NCI-H1105 treated with DMSO at 0.1 percent for 48 hours (cell line): ENCODE data around the gene JAM3.

ENCODE experiments used
- DNase-seq: peaks from one replicate; lab custom pipeline; 2025; lab: John Stamatoyannopoulos, UW

The JAM3 gene

DNA sequence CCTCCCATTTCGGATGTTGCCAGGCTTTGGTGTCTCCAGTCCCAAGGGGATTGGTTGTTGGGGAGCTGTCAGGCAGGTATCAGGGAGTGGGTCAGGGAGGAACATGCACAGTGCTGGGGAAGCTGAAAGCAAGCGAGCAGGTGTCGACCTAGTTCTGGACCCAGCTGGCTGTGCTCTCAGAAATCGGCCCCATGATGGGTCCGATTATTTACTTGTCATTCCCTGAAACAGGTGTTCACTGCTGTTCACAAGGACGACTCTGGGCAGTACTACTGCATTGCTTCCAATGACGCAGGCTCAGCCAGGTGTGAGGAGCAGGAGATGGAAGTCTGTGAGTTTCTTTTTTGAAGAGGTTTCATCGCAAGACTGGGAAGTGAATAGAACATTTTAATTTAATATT, 76.8 kb downstream of the JAM3 start:
- no peak for DNase-seq

DNA sequence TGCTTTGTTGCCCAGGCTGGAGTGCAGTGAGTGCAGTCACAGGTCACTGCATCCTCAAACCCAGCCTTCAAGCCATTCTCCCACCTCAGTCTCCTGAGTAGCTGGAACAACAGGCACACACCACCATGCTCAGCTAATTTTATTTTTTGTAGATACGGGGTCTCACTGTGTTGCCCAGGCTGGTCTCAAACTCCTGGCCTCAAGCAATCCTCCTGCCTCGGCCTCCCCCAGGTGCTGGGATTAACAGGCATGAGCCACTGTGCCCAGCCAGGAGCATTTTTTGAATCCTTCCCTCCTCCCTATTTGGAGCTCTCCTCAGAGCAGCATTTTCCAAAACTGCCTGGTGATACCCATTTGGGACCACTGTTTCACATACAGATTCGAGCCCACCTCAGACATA, 77.7 kb downstream of the JAM3 start:
- DNase-seq: no peak

DNA sequence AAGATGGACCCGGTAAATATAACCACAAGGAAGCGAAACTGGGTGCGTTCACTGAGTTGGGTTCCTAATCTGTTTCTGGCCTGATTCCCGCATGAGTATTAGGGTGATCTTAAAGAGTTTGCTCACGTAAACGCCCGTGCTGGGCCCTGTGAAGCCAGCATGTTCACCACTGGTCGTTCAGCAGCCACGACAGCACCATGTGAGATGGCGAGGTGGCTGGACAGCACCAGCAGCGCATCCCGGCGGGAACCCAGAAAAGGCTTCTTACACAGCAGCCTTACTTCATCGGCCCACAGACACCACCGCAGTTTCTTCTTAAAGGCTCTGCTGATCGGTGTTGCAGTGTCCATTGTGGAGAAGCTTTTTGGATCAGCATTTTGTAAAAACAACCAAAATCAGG, 80.5 kb downstream of the JAM3 start:
- no peak for DNase-seq

DNA sequence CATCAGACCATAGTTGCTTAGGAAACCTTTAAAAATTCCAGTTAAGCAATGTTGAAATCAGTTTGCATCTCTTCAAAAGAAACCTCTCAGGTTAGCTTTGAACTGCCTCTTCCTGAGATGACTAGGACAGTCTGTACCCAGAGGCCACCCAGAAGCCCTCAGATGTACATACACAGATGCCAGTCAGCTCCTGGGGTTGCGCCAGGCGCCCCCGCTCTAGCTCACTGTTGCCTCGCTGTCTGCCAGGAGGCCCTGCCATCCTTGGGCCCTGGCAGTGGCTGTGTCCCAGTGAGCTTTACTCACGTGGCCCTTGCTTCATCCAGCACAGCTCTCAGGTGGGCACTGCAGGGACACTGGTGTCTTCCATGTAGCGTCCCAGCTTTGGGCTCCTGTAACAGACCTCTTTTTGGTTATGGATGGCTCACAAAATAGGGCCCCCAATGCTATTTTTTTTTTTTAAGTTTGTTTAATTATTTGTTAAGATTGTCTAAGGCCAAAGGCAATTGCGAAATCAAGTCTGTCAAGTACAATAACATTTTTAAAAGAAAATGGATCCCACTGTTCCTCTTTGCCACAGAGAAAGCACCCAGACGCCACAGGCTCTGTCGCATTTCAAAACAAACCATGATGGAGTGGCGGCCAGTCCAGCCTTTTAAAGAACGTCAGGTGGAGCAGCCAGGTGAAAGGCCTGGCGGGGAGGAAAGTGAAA, 81.5 kb downstream of the JAM3 start:
- no peak for DNase-seq

DNA sequence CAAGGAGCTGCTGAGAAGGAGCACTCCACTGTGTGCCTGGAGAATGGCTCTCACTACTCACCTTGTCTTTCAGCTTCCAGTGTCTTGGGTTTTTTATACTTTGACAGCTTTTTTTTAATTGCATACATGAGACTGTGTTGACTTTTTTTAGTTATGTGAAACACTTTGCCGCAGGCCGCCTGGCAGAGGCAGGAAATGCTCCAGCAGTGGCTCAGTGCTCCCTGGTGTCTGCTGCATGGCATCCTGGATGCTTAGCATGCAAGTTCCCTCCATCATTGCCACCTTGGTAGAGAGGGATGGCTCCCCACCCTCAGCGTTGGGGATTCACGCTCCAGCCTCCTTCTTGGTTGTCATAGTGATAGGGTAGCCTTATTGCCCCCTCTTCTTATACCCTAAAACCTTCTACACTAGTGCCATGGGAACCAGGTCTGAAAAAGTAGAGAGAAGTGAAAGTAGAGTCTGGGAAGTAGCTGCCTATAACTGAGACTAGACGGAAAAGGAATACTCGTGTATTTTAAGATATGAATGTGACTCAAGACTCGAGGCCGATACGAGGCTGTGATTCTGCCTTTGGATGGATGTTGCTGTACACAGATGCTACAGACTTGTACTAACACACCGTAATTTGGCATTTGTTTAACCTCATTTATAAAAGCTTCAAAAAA, 82.3 kb downstream of the JAM3 start:
- DNase-seq: no peak

DNA sequence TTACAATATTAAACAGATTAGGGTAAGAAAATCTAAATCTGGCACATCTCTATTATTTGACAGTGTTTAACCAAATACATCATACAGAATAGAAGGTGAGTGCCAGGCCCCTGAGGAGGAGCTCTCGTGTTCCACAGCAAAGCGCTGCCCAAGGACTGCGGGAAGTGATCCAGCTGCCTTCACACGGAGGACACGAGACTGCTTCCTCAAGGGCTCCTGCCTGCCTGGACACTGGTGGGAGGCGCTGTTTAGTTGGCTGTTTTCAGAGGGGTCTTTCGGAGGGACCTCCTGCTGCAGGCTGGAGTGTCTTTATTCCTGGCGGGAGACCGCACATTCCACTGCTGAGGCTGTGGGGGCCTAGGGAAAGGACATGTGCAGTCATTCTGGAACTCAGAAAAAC, 83.8 kb downstream of the JAM3 start:
- no peak for DNase-seq

DNA sequence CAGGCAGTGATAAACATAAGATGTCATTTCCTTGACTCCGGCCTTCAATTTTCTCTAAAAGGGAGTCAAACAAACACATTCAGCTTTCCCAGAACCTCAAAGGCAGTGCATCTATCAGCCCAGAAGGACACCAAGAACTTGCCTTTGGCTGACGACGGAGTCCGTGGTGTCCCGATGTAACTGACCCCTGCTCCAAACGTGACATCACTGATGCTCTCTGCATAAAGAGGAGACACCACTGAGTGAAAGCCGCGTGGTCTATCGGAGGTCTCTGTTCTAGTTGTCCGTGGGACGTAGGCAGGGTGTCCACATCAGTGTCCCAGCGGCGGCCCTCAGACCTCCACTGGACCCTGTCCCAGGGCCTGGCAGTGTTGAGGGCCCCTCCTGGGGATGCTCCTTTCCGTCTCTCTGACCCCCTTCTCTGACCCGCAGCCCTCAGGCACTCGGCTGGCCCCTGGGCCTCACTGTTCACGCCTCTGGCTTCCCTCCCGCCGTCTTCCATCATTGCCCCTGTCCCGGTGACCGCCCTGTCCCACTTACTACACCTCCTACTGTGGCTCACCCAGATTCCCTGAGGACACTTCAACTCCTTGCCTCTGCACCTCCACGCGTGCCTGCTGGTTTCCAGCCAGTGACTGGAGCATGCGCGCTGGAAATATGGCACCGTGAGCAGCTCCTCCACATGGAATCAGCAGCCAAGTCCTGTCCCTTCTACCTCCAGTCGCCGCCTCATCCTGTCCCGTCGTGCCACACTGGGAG, 84.5 kb downstream of the JAM3 start:
- no peak for DNase-seq

DNA sequence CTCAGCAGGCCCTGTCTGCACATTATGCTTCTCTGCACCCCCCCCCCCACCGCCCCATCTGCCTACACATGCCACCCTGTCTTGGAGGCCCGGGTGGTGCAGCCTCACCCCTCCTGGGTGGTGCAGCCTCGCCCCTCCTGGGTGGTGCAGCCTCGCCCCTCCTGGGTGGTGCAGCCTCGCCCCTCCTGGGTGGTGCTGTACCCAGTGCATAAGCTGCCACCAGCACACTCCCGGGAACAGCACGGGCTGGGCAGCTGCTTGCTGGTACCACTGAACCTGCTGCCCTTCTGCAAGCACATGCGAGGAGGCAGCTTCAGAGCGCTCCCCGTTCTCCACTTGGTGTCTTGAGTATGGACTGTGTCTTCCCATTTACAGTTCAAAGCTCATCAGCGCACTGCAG, 85.6 kb downstream of the JAM3 start:
- DNase-seq: no peak

DNA sequence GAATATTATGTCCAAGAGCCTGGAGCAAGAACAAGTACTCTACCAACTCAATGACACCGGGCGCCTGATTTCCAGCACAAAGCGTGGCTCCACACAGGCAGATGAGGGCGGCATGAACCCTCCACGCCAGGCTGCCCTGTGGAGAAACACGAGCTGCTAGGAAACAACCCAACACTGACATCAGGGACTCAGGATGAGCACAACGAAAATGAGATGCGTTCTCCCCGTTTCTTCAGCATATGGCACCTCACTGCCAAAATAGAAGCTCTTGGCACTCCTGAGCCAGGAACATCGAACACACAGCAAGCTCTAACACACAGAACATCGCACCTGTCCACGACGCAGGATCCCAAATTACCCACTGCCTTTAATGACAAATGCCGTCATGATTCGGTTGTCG, 86.6 kb downstream of the JAM3 start:
- DNase-seq: no peak

DNA sequence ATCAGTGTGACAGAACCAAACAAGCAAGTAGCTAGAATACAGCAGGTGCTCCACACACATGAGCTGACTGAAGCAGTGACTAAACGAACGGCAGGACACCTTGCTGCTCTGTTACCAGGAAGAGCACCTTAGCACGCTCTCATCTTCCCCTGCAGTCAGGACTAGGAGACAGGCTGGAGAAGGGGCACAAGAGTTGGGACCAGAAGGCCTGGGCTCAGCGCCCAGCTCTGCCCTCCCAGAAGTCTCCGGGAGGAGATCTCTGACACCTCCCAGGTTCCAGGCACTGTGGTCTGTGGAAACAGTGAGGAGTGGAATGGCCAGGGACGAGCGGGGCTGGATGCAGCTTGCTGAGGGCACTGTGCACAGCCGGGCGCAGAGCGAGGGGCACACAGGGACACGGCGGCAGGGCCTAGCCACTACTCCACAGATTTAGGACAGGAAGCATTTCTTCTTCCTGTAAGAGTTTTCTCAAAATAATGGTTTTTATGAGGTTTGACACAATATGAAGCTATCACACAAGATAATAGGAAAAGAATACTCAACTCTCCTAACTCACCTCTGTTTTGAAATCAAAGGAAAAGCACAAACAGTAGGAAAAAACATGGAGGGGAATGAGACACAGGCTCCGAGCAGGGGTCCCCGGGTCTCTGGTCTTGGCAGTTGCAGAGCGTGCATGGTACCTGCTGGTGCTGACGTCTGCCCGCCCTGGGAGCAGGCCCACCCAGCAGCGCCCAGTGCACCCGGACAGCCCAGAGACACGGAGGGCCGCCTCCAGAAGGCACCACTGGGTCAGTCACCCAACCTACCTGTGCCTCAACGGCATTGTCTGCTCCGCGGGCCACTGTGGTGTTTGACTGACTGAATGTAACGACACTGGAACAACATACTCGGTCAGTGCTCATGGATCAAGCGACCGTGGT, 87.3 kb downstream of the JAM3 start:
- no peak for DNase-seq

DNA sequence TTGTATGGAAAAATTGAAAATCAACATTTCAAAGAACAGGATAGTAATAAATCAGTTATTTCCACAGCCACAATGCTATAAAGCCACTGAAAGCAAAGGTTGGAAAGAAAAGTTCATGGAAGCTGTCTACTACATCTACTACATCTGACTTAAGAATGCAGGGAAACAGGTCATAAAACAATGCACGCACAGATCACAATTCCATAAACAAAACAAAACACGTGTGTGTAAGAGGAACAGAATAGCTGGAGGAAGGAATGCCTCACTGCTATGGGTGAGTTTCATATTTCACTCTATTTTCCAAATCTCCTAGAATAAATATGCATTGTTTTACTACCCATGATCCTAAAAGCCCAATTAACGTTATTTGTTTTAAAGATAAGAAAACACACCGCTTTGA, 88.6 kb downstream of the JAM3 start:
- DNase-seq: no peak

DNA sequence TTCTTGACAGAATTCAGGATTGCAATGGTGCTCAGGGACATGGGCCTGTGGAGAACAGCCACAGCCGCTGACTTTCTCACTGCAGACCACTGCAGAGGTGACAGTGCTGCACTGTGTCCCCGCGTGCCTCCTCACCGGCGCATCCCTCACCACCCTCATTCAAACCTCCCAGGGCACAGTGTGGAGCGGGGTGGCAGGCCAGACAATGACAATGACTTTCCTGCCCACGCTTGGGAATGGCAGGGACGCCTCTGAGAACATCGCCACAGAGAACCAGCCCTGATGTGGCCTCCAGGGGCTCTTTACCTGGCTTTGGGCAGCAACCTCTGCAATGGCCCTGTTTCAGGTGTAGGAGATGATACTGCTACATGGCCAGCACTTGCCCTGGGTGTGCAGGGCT, 89.2 kb downstream of the JAM3 start:
- no peak for DNase-seq

DNA sequence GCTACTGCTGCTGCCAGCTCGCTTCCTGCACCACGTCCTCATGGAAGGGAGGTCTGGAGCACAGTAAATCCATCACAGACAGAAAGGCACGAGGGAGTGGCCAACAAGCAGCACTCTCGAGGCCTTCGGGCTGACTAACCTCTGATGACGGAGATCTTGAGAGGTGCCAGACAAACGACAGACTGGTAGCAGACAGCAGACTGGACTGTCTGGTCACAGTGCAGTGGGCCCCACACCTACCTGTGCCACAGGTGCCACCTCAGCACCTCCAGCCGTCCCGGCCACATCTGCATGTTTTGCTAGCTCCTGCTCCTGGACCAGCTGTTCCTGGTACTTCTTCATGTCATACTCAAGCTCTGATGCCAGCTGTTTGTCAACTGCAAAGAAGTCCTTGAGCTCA, 90.8 kb downstream of the JAM3 start:
- DNase-seq: no peak

DNA sequence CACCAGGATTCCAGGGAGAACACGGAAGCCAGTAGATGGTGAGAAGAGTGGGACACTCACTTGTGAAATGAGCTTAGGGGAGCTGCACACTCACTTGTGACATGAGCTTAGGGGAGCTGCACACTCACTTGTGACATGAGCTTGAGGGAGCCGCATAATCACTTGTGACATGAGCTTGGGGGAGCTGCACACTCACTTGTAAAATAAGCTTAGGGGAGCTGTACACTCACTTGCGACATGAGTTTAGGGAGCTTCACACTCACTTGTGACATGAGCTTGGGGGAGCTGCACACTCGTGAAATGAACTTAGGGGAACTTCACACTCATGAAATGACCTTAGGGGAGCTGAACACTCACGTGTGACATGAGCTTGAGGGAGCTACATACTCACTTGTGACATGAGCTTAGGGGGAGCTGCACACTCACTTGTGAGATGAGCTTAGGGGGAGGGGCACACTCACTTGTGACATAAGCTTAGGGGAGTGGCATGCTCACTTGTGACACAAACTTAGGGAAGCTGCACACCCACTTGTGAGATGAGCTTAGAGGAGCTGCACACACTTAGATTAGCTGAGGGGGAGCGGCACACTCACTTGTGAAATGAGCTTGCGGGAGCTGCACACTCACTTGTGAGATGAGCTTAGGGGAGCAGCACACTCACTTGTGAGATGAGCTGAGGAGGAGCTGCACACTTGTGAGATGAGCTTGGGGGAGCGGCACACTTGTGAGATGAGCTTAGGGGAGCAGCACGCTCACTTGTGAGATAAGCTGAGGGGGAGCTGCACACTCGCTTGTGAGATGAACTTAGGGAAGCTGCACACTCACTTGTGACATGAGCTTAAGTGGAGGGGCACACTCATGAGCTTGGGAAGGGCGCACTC, 95.9 kb downstream of the JAM3 start:
- DNase-seq: peak; percentile 55

DNA sequence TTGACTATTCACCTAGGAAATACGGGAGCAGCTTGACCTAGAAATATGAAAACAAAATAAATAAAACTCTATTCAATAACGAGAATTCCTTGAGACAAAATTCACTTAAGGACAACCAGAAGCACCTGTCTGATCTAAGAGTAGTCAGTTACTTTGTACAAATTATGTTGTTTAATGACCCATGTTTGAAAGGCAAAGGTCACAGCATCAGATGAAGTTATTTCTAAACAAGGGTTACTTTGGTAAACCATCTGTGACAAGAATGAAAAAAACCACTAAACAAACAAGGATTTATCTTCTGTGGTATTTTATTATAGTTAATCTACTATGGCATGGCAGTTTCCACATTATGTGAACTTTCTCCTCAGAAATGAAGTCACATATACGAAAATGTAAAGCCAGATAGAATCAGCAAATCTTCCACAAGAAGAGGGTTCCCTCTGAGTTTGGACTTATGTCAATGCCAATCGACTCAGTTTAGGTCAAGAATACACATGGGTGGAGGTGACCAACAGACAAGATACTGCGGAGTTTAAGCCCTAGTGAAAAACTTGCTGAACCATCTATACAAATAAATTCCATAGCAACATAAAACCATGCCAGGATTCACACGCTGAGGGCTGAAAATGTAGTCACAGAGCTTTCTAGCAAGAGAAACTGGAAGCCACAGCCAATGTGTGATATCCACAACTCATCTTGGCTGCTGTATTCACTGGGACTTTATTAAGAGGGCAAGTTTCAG, 101.5 kb downstream of the JAM3 start:
- no peak for DNase-seq

DNA sequence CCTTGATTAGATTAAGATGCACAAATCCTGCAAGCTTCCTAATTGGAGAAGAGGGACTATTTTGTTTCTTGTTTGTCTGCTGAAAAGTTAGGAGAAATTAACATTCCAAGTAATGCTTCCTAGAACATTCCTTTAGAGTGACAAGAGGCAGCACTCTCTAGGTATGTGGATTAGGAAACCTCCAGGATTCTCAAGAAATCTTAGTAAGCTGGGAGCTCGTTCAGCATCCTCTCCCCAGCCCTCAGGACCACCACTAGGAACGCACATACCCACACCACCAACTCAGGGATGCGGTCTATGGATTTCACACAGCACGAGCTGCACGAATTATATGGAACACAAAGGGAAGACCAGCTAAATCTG, 102.0 kb downstream of the JAM3 start:
- no peak for DNase-seq

DNA sequence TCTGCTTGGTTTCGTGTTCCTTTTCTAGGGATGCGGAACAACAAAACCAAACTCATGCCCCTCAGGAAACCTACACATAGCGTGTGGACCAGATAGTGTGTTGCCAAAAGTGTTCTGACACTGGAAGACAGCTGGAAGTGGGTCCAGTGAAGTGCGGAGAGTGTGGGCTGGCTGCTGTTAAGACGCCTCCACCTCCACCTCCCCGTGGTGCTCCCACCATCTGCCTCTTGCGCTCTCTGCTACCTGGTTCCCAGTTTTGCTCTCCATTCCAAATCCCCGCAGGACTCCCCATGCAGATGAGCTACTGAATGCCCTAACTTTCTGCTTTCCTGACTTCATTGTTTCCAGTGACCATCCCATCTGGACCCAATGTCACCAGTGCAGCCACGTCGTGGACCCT, 103.1 kb downstream of the JAM3 start:
- no peak for DNase-seq

DNA sequence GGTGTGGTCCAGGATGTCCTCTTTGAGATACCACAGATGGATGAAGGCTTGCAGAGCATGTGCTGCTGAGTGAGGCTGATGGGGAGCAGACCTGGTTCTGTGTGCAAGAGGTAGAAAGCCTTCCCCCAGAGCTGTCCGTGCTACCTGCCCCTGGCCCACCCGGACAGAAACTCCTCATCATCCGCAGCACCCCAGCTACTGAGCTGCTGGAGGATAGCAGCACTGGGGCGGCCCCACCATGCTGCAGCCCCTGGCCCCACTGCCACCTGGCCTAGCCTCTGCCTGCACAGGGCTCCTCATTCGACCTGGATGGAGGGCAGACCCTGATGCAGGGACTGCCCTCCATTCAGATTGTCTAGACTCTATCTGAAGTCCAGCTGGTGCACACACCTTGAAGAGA, 104.4 kb downstream of the JAM3 start:
- DNase-seq: no peak

DNA sequence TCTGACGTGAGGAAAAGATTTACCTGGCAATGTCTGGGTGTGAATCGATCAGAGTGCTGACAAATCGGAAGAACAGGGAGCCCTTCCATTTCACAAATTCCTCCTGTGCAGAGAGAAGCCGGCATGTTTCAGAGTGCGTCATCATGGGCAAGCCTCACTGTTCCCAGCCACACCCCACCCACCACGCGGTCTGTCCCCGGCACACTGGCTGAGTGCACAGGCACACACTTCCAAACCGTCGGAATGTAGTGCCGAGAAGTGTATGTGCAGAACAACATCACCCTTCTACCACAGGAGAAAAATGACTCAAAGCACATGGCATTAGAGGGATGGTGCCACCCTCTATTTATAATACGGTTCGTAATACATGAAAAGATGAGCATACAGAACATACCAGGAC, 107.4 kb downstream of the JAM3 start:
- DNase-seq: no peak

DNA sequence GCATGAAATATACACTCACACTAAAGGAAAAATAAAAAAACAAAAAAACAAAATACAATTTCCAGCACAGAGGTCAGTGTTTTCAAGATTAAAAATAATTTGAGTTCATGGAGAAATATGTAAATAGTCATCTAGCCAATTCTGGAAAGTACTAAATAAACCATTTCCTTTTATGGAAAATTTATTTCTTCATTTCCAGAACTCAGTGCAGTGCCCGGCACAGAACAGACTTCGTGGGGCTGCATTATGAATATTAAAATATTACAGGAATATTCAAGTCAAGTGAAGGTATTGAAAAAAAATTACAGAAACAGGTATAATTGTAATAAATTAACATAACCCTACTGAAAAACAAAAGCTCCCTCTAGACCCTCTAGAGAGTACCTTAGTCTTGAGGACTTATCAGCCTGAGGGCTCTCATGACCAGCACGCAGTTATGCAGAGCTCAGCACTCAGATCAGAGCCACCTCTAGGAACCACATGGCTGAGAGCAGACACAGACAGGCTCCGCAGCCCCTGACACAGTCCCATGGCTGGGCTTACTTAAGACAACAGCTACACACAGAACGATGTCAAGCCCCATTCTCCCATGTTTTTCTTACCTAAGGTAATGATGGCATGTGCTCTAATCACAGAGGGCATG, 109.3 kb downstream of the JAM3 start:
- DNase-seq: no peak
